Fibroblast of lung (primary cell): Measurements from ENCODE around the gene EYA2. TPM values are rescaled to one million over a fixed set of nuclear protein-coding genes. Genes with fewer than 3 reads are reported as not detected.

Experiments
- DNase-seq, 2 donors: peaks; one replicate each; pipeline versions ENCODE4 v3.0.0 to v3.0.0-alpha.2; 2010; ENCODE audit warnings: low read depth in 2 of 2
- H2AFZ ChIP-seq: 2 replicates; pipeline ENCODE4 v1.5.1; 2012; ENCODE audit warnings: low read length, control low read depth, inconsistent platforms
- H3K27ac ChIP-seq: 2 replicates; pipeline ENCODE4 v1.5.1; 2011; ENCODE audit warnings: low read length, control low read depth; ENCODE audit not compliant: insufficient read depth
- H3K27me3 ChIP-seq: 2 replicates; pipeline ENCODE4 v1.5.1; 2011; ENCODE audit warnings: mild to moderate bottlenecking, low read length; ENCODE audit not compliant: control insufficient read depth, insufficient read depth
- H3K36me3 ChIP-seq: 2 replicates; pipeline ENCODE4 v1.5.1; 2011; ENCODE audit warnings: low read length; ENCODE audit not compliant: control insufficient read depth, insufficient read depth
- H3K4me1 ChIP-seq: 2 replicates; pipeline ENCODE4 v1.5.1; 2011; ENCODE audit warnings: low read length; ENCODE audit not compliant: control insufficient read depth, insufficient read depth; ENCODE audit errors: extremely low read depth
- H3K4me2 ChIP-seq: 2 replicates; pipeline ENCODE4 v1.5.1; 2011; ENCODE audit warnings: low read length, control low read depth; ENCODE audit not compliant: insufficient read depth; ENCODE audit errors: extremely low read depth
- H3K4me3 ChIP-seq, 4 experiments: fragments of 200-600 bp in 1 of 4; sonication (generic) in 1 of 4; replicated peaks in 1 of 4; 2 replicates each; pipeline ENCODE4 v1.5.1; 2011 to 2016; ENCODE audit warnings: low read length in 4 of 4, low read depth in 3 of 4, mild to moderate bottlenecking in 3 of 4, control low read depth in 2 of 4, inconsistent platforms in 1 of 4, mixed read lengths in 1 of 4; ENCODE audit not compliant: insufficient read depth in 1 of 4; ENCODE audit errors: control extremely low read depth in 1 of 4
- H3K79me2 ChIP-seq: 2 replicates; pipeline ENCODE4 v1.5.1; 2012; ENCODE audit warnings: mild to moderate bottlenecking, low read length, inconsistent platforms; ENCODE audit not compliant: control insufficient read depth, insufficient read depth
- H3K9ac ChIP-seq: 2 replicates; pipeline ENCODE4 v1.5.1; 2011; ENCODE audit warnings: mild to moderate bottlenecking, low read length, control low read depth; ENCODE audit not compliant: insufficient read depth
- H3K9me3 ChIP-seq: 2 replicates; pipeline ENCODE4 v1.5.1; 2012; ENCODE audit warnings: low read depth, low read length; ENCODE audit not compliant: control insufficient read depth, insufficient read depth
- H4K20me1 ChIP-seq: 2 replicates; pipeline ENCODE4 v1.5.1; 2011; ENCODE audit warnings: low read length; ENCODE audit not compliant: control insufficient read depth, insufficient read depth; ENCODE audit errors: extremely low read depth
- CTCF ChIP-seq, 2 donors: IDR thresholded peaks in 1 of 2; conservative IDR thresholded peaks in 1 of 2; 1 replicate in 1 of 2; 2 replicates in 1 of 2; pipeline ENCODE4 v1.5.1; 2011 to 2012; ENCODE audit warnings: low read length in 2 of 2, control low read depth in 1 of 2, inconsistent platforms in 1 of 2, low read depth in 1 of 2, mild to moderate bottlenecking in 1 of 2
- EZH2 ChIP-seq: IDR thresholded peaks from 2 replicates; pipeline ENCODE4 v1.5.1; 2012; ENCODE audit warnings: low read length, control low read depth, mild to moderate bottlenecking; ENCODE audit errors: missing control alignments
- polyA plus RNA-seq, 2 donors: library from polyadenylated mRNA; depleted of rRNA in 1 of 2; stranded (reverse) in 1 of 2; unstranded in 1 of 2; fragments of >200 nt; gene quantifications; 2 replicates each; pipeline ENCODE4 v1.2.1, GENCODE V29; 2011 to 2012; ENCODE audit warnings: missing spikeins in 1 of 2
- total RNA-seq: library from RNA; depleted of rRNA; stranded (reverse); fragments of >200 nt; gene quantifications from 2 replicates; pipeline ENCODE4 v1.2.1, GENCODE V29; 2014

EYA2 gene
- total and polyA plus RNA-seq, 2 donors (not counting 1 experiment from before 2014, with no cell fraction given), result 0.37 to 1.7 TPM

GRCh38 chr20:46893877-46894578 is 615 bp upstream of the EYA2 start:
- H2AFZ ChIP-seq, result no peak overlapping the region
- no peaks in the 10 kb centered on the region for H4K20me1 ChIP-seq
- H3K36me3 ChIP-seq, result no peaks in the 10 kb centered on the region
- no peaks in the 10 kb centered on the region for H3K79me2 ChIP-seq
- no peaks in the 10 kb centered on the region for H3K4me1 ChIP-seq
- peaks cover 6% of the 10 kb centered on the region for H3K27me3 ChIP-seq
- H3K4me2 ChIP-seq, result no peak overlapping the region
- TF ChIP-seq CTCF (conservative IDR thresholded peaks at IDR 0.05 in 1 of 2, IDR thresholded peaks at IDR 0.05 in 1 of 2; ENCODE audit: low read depth in 1 of 2, low read length in 2 of 2) (no peak), EZH2 (peak; percentile 67)
- H3K9ac ChIP-seq, result no peak overlapping the region
- no peak overlapping the region for H3K4me3 ChIP-seq
- no peak for DNase-seq
- H3K9me3 ChIP-seq, result no peaks in the 10 kb centered on the region
- H3K27ac ChIP-seq, result no peak overlapping the region

GRCh38 chr20:46894971-46895905 is 595 bp downstream of the EYA2 start:
- Histone ChIP-seq H3K9me3 (no peaks in the 10 kb centered on the region), H3K4me1 (no peaks in the 10 kb centered on the region), H3K79me2 (no peaks in the 10 kb centered on the region), H3K4me3 (peak overlapping the region in 3 of 4 experiments; percentile 19 to 58 (median 32)), H3K36me3 (no peaks in the 10 kb centered on the region), H3K27me3 (peaks cover 6% of the 10 kb centered on the region), H3K9ac (no peak overlapping the region), H3K27ac (no peak overlapping the region), H3K4me2 (peak overlapping the region; percentile 41), H4K20me1 (no peaks in the 10 kb centered on the region), H2AFZ (no peak overlapping the region)
- peak; percentile 80 for TF ChIP-seq EZH2
- TF ChIP-seq CTCF (conservative IDR thresholded peaks at IDR 0.05 in 1 of 2, IDR thresholded peaks at IDR 0.05 in 1 of 2; ENCODE audit: low read depth in 1 of 2, low read length in 2 of 2), result no peak
- peak; percentile 17 to 19 for DNase-seq

- no peak overlapping the region for H3K9ac ChIP-seq
- H3K4me1 ChIP-seq, result no peaks in the 10 kb centered on the region
- H4K20me1 ChIP-seq, result no peaks in the 10 kb centered on the region
- DNase-seq, result no peak
- peak overlapping the region; percentile 37 for H3K4me2 ChIP-seq
- H2AFZ ChIP-seq, result no peak overlapping the region
- H3K9me3 ChIP-seq, result no peaks in the 10 kb centered on the region
- no peak overlapping the region for H3K27ac ChIP-seq
- H3K79me2 ChIP-seq, result no peaks in the 10 kb centered on the region
- H3K27me3 ChIP-seq, result peaks cover 6% of the 10 kb centered on the region
- H3K36me3 ChIP-seq, result no peaks in the 10 kb centered on the region
- H3K4me3 ChIP-seq, result peak overlapping the region in 2 of 4 experiments; percentile 19 to 58
- TF ChIP-seq CTCF (conservative IDR thresholded peaks at IDR 0.05 in 1 of 2, IDR thresholded peaks at IDR 0.05 in 1 of 2; ENCODE audit: low read depth in 1 of 2, low read length in 2 of 2), result no peak
- no peak for TF ChIP-seq EZH2
Observed at GRCh38 chr20:46895906-46896242, 1.2 kb downstream of the EYA2 start.
